Left kidney (tissue), 2 donors: ENCODE data around the gene STAM2. TPM values are rescaled to one million over a fixed set of nuclear protein-coding genes. Genes with fewer than 3 reads are reported as not detected.
"Not testable (repeated sequence)": the region's sequence is repeated elsewhere in the genome, so short reads cannot be mapped to it uniquely, and the experiment has no call there.

ENCODE experiments used
- DNase-seq: peaks from one replicate; pipeline ENCODE4 v3.0.0-alpha.2; 2013
- polyA plus RNA-seq: library from polyadenylated mRNA; unstranded; fragments of 120-200 nt; gene quantifications from one replicate; pipeline ENCODE4 v1.2.1, GENCODE V29; 2013; ENCODE audit not compliant: insufficient read length

The STAM2 gene
- polyA plus RNA-seq, 1 donor = 57.1 TPM

DNA sequence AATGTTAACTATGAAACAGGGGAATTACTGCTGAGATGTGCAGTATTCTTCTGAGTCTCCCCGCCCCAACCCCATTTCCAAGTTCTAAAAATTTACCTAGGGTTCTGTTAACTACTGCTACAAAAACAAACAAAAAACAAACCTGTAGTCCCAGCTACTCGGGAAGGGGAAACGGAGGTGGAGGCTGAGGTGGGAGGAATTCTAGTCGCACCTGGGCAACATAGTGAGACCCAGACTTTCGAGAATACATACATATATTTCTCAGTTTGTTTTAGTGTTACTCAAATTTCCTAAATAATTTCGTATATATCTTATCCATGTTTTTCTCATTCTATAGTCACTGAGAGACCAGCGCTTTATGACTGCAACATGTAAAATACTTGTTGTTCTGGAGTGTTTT is 989 bp downstream of the STAM2 start:
- no peak for DNase-seq

DNA sequence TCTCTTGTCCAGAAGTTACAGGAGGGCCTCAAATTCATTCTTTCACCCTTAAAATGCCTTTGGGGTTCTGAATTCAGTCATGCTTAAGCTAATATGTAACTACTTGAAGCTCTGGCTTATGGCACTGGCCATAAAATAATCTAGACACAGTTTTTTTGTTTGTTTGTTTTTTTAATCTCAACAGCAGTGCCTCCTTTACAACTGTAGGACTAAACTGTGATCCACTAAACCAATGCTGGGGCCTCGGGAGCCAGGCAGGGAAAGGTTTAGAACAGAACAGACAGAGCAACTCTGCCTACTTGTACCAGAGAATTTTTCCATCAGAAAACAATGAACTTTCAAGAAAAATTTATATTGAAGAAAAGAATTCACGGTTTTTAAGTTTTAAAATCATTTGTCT is 1.7 kb downstream of the STAM2 start:
- DNase-seq = no peak

DNA sequence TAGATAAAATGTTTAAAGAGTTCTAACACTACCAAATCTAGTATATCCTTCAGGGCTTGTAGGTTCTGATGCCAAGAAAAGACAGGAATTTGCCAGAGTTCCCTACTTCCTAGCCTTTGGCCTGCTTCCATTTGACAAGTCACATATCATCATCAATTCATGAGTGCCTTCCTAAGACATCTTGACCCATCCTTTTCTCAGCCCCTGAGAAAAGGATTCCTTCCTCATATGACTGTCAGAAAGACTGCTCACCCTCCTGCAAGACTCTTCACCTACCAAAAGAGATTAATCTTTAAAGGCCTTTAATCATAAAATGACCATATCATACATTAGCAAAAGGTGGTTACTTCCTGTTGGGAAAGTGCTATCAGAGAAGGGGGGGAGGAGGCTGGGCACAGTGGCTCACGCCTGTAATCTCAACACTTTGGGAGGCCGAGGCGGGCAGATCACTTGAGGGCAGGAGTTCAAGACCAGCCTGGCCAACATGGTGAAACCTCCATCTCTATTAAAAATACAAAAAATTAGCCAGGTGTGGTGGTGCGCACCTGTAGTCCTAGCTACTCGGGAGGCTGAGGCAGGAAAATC is 3.3 kb downstream of the STAM2 start:
- DNase-seq = not testable (repeated sequence)

DNA sequence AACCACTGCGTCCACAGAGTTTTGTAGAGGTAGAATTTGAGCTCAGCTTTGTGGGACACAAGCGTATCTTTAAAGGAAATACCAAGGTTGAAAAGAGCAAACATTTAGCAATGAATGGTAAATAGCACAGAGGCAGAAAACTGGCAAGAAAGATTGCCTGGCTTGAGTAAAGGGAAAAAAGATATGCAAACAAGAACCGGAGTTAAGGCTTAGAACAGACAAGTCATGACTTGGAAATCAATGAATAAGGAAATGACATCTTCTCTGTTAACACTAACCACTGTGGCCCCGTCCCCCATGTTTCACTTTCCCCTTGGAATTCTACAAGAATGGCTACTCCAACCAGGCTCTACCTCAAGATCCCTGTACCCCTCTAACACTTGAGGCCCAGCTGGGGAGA is 3.8 kb downstream of the STAM2 start:
- DNase-seq = no peak

DNA sequence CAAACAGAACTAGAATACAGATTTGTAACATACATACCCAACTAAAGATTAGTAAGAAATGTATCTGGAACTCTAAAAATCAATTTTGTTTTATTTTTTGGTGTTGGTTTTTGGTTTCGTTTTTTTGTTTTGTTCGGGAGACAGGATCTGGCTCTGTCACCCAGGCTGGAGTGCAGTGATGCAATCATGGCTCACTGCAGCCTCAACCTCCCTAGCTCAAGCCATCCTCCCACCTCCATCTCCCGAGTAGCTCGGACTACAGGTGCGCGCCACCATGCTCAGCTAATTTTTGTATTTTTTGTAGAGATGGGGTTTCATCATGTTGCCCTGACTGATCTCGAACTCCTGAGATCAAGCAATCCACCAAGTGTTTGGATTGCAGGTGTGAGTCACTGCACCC is 6.4 kb downstream of the STAM2 start:
- not testable (repeated sequence) for DNase-seq

DNA sequence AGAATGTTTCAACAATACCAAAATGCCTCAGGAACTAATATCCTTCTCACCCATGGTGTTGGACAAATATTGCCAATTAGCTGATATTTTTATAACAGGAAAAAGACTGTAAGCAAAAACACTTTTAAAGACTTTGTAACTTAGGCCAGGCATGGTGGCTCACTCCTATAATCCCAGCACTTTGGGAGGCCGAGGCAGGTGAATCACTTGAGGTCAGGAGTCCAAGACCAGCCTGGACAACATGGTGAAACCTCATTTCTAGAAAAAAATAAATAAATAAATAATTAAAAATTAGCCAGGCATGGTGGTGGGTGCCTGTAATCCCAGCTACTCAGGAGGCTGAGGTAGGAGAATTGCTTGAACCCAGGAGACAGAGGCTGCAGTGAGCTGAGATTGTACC is 8.1 kb downstream of the STAM2 start:
- not testable (repeated sequence) for DNase-seq

DNA sequence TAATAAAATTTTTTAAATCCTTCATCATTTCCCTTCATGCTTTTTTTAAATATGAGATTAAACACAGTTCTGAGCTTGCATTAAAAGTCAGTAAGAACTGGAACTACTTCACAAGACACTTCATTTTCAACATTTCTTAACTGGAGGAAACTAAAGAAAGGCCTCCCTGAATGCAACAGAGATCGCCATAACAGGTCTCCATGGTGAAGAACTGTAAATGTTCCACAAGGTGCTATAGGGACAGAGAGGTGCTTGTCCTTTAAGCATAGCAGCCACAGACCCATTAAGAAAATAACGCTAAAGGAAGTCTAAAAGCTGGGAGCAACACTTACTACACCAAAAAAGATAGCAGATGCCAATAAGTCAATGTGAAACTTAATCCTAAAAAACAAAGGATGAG is 8.5 kb downstream of the STAM2 start:
- DNase-seq = no peak

DNA sequence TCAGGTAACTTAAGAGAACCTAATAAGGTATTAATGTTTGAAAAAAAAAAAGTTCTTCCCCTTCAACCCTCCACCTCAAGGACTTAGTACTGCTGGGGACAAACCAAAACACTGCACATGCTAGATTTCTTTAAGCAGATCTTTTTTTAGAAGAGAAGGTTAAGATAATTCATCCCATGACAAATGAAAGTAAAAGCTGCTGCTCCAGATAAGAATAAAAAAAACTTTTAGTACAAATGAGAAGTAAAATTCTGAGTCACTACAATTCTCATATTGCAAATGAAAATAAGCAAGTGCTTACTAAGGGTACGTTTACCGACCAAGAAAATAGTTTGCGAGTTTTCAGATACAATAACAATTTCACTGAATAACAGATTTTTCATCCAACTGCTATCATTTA is 8.9 kb downstream of the STAM2 start:
- DNase-seq = no peak

DNA sequence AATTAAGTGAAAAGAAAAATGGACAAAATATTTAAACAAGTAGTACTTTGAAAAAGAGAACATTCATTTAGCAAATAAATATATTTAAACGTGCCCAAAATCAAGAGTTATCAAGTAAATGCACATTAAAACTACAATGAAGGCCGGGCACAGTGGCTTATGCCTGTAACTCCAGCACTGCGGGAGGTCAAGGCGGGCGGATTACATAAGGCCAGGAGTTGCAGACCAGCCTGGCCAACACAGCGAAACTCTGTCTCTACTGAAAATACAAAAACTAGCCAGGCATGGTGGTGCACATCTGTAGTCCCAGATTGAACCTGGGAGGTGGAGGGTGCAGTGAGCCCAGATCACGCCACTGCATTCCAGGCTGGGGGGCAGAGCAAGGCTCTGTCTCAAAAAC is 9.8 kb downstream of the STAM2 start:
- no peak for DNase-seq

DNA sequence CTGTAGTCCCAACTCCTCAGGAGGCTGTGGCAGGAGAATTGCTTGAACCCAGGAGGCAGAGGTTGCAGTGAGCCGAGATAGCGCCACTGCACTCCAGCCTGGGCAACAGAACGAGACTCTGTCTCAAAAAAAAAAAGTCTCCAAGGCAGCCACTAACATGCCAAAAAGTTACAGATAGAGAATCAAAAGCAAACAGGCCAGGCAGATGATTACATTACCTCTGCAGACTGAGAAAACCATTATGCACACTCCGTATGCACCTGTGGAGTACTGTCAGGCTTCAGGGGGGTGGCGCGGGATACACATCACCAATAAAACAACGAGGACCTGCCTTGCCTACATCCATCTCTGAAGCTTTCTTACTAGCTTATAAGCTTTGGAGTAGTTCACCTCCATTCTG is 10.3 kb downstream of the STAM2 start:
- DNase-seq = no peak

DNA sequence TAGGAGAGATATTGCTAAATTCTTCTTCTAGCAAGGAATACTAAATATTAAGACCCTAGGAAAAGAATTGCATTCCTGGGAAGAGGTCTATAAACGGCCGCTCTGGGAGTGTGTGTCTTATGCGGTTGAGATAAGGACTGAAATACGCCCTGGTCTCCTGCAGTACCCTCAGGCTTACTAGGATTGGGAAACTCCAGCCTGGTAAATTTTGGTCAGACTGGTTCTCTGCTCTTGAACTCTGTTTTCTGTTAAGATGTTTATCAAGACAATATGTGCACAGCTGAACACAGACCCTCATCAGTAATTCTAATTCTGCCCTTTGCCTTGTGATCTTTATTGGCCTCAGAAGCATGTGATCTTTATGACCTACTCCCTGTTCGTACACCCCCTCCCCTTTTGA is 11.9 kb downstream of the STAM2 start:
- not testable (repeated sequence) for DNase-seq

DNA sequence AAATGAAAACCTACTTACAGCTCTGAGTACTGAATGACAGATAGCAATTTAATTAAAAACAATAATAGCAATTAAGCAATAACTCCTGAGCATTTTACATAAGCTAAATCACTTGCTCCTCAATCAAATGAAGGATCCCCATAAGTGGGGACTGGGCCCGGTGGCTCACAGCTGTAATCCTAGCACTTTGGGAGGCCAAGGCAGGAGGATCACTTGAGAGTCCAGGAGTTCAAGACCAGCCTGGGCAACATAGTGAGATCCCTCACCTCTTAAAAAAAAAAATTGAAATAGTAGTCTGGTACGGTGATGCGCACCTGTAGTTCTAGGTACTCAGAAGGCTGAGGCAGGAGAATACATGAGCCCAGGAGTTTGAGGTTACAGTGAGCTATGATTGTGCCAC is 13.4 kb downstream of the STAM2 start:
- DNase-seq = no peak

DNA sequence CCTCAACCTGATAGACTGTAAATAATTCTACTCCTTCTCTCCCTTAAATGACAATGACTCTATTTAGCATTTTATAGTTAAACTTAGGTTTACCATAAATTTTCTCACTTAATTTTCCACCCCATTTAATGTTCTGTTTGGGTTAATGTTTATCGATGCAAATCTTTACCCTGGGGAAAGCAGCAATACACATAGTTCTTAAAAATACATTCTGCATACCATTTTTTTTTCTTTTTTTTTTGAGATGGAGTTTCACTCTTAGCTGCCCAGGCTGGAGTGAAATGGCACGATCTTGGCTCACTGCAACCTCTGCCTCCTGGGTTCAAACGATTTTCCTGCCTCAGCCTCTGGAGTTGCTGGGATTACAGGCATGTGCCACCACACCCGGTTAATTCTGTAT is 14.0 kb downstream of the STAM2 start:
- DNase-seq = no peak

DNA sequence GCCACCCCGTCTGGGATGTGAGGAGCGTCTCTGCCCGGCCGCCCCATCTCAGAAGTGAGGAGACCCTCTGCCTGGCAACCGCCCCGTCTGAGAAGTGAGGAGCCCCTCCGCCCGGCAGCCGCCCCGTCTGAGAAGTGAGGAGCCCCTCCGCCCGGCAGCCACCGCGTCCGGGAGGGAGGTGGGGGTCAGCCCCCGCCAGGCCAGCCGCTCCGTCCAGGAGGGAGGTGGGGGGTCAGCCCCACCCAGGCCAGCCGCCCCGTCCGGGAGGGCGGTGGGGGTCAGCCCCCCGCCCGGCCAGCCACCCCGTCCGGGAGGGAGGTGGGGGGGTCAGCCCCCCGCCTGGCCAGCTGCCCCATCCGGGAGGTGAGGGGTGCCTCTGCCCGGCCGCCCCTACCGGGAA is 15.2 kb downstream of the STAM2 start:
- DNase-seq = not testable (repeated sequence)

DNA sequence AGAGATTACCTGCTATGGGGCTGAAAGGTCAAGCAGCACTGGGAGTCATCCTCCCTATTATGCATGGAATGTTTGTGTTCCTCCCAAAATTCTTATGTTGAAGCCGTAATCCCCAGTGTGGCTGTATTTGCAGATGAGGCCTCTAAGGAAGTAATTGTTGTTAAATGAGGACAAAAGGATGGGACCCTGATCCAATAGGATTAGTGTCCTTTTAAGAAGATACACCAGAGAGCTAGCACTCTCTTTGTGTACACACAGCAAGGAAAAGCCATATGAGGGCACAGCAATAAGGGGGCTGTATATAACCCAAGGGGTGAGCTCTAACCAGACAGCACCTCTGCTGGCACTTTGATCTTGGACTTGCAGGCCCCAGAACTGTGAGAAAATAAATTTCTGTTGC is 18.3 kb downstream of the STAM2 start:
- DNase-seq = no peak

DNA sequence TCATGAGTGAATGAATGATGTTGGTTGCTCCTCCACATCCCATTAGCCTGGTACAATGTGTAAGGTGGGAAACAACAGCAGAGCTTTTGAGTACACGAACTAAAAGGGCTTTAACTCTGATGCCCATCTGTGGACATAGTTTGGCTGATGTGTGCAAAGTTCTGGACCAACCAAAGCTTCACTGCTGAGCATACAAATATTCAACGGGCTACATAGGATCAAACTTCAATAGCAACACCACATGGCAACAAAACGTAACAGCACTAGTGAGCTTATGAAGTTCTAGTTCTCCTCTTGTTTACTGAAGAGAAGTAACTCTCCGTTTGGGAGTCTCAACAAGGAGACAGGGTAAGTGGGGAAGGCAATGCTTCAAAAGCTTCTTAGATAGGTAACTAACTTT is 20.4 kb downstream of the STAM2 start:
- no peak for DNase-seq

DNA sequence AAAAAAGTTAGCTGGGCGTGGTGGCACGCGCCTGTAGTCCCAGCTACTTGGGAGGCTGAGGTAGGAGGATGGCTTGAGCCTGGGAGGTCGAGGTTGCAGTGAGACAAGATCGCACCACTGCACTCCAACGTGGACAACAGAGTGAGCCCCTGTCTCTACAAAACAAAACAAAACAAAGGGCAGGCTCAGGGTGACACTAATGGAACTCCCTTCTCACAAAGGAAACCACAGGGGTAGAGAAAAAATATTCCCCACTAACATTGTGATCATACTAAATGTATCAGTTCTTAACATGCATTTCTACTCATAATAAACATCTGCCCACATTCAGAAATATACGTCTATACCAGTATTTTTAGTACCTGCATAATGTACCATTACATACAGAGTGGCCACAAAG is 21.1 kb downstream of the STAM2 start:
- no peak for DNase-seq

DNA sequence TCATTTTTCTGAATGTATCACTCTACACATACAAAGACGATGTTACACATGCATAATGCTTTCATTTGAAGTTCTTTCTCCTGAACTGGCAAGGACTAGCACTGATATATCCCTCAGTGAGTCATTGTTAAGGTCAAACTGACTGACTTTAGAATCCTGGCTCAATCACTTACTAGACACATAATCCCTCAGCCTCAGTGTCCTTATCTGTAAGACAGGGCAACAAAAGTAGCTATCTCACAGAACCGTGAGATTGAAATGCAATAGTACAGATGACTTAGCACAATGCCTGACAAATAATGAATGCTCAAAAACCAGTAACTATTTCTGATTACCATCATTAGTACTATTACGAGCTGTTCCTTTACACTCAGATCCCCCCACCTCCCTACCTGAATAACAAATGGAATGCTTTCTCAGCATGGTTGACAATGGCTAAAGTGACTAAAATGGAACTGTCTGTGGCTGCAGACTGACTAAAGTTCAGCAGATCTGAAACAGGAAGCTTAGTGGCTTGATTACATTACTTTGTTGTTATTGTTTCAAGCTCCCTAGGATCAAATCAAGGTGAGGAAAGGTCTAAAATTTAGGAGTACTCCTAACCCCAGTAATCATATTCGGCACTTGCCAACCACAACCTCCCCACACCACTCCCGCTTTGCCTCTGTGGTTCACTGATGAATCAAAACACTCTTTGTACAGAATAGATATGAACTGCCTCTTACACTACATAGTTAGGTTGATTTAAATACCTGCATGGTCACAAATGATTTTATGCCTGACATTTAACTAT is 40.9 kb downstream of the STAM2 start:
- no peak for DNase-seq

DNA sequence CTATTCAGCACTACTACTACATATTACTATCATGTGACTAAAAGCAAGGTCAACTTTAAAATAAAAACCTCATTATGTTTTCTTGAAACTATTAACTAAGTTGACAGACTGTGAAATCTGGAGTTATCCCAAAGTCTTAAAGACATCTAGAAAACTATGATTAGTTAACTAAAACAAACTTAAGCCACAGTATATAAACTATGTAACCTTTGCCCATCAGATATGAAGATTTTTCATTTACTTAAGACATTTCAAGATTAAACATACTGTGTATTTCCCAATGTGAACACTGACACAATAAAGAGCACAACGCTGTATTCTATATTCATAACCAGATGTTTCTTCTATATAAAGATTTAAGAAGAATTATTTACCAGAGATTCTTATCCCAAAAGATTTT is 43.3 kb downstream of the STAM2 start:
- DNase-seq = no peak

DNA sequence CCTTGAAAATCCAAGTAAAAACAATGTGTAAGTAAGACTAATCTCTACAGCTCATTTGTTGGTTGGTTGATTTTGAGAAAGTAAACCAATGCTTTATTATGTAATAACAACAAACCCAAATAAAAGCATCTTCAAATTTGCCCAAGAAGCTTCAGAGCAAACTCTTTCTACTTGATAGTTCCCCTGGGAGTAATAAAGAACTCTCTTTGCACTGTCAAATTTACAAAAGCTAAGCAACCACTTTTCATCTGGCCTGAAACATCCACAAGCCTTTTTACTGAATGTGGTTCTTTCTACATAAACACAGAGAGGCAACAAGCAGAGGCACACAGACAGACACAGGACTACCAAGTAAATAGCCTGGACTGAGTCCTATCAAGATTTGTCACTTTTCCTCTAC is 47.9 kb downstream of the STAM2 start:
- DNase-seq = no peak

DNA sequence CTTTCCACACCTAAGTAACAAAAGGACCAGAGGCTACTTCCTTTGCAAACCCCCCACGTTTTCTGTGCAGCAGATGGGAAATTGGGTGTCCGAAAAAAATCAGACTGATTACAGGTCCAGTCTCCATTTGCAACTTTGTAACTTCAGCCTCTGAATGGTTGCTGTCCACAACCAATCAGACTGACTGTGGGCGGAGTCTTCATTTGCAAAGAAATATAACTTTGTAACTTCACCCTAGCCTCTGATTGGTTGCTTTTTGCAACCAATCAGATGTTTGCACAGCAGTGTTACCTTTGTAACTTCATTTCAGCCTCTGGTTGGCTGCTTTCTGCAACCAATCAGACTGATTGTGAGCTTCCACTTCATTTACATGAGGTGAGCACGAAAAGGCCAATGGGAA is 48.9 kb downstream of the STAM2 start:
- no peak for DNase-seq

DNA sequence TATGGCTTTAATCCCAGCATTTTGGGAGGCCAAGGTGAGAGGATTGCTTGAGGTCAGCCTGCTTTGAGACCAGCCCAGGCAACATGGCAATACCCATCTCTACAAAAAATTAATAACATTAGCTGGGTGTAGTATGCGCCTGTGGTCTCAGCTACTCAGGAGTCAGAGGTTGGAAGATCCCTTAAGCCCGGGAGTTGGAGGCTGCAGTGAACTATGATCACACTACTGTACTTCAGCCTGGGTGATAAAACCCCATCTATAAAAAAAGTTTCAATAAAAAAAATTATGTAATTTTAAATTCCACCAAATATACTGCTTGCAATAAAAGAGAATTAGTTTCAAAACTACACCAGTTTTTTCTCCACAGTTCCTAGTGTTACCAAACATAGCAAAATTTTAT is 53.4 kb downstream of the STAM2 start:
- no peak for DNase-seq

DNA sequence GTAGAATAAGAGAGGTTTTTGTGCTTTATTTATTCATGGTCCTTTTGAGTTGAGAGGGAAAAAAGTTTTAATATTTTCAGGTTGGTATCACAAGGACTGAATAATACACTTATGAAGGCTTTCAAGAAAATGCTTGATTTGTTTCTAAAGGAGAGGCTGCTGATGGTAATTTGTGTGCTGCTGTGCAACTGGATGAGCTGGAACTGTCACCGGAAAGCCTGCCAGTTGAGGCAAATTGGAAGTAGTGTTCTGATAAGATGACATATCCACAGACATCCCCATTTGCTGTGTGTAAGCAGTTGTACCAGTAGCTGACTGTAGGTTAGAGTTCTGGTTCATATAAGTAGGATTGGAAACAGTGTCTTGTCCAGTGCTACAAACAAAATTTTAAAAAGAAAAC is 55.1 kb downstream of the STAM2 start:
- no peak for DNase-seq

DNA sequence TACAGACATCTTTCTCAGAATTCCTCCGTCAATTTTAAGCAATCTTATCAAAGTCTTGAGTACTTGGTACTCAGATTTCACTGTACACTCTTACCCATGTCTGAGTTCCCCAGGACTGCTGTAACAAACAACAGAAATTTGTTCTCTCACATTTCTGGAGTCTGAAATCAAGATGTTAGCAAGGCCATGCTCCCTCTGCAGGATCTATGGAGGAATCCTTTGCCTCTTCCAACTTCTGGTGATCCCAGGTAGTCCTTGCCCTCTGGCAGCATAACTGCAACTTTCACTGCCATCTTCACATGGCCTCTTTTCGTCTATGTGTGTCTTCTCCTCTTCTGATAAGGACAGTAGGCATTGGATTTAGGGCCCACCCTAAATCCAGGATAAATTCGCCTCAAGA is 59.6 kb downstream of the STAM2 start:
- no peak for DNase-seq
